Activated CD4-positive, alpha-beta T cell treated with anti-CD3 and anti-CD28 coated beads, Interleukin-2, amount 10 ng/mL, durations not matched to agents 24 days and 14 days (primary cell): ENCODE measurements around the gene COL1A1. TPM values are rescaled to one million over a fixed set of nuclear protein-coding genes. Genes with fewer than 3 reads are reported as not detected.

Experiments used
- DNase-seq: peaks from one replicate; pipeline ENCODE4 v3.0.0; 2022
- H3K27ac Mint-ChIP-seq: one replicate; pipeline ENCODE4 v1.8.0; 2022; ENCODE audit warnings: mild to moderate bottlenecking, mixed read lengths
- H3K27me3 Mint-ChIP-seq: one replicate; pipeline ENCODE4 v1.8.0; 2022; ENCODE audit warnings: mixed read lengths
- H3K36me3 Mint-ChIP-seq: one replicate; pipeline ENCODE4 v1.8.0; 2022; ENCODE audit warnings: low read depth, mild to moderate bottlenecking, mixed read lengths
- H3K4me1 Mint-ChIP-seq: one replicate; pipeline ENCODE4 v1.8.0; 2021; ENCODE audit warnings: mixed read lengths
- H3K4me3 Mint-ChIP-seq: one replicate; pipeline ENCODE4 v1.8.0; 2022; ENCODE audit warnings: mild to moderate bottlenecking, moderate library complexity, mixed read lengths
- H3K9me3 Mint-ChIP-seq: one replicate; pipeline ENCODE4 v1.8.0; 2021; ENCODE audit warnings: mixed read lengths
- intact Hi-C: fragments of 100-400 bp; cut with micrococcal nuclease; formaldehyde crosslinking; loops from one replicate; pipeline ENCODE4 v1.15.1; 2023
- total RNA-seq: library from RNA; stranded (reverse); gene quantifications from 2 replicates; pipeline ENCODE4 v1.2.3, GENCODE V29; 2022

The COL1A1 gene
- total RNA-seq, 1 donor from 2014 or later, result 2.0 TPM

DNA sequence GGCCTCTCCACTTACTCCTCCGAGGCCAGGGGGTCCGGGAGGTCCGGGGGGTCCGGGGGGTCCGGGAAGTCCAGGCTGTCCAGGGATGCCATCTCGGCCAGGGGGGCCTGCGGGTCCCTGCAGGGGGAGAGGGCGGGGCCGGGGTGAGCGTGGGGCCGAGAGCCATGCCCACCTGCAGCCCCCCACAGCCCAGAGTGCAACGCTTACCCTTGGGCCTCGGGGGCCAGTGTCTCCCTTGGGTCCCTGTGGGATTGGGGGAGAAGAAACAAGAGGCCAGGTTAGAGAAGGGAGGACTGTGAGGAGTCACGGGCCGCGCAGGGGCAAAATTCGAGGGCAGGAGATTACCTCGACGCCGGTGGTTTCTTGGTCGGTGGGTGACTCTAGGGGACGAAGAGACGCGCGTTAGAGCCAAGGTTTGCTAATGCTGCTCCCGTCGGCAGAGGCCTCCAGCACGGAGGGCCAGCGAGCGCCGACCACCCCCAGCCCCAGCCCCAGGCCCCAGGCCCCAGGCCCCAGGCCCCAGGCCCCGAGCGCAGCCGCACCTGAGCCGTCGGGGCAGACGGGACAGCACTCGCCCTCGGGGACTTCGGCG, 2.1 kb downstream of the COL1A1 start:
- no peaks in the 10 kb centered on the region for H3K36me3 Mint-ChIP-seq
- peak overlapping the region; percentile 80 for H3K4me3 Mint-ChIP-seq
- H3K27ac Mint-ChIP-seq, result no peak overlapping the region
- H3K27me3 Mint-ChIP-seq, result peaks cover 49% of the 10 kb centered on the region
- no peaks in the 10 kb centered on the region for H3K9me3 Mint-ChIP-seq
- intact Hi-C loops, result loop anchor here (2.0 kb wide), 1 partner anchor 19 kb away; no protein-coding TSS in a partner anchor
- H3K4me1 Mint-ChIP-seq, result peaks cover 13% of the 10 kb centered on the region
- no peak for DNase-seq

DNA sequence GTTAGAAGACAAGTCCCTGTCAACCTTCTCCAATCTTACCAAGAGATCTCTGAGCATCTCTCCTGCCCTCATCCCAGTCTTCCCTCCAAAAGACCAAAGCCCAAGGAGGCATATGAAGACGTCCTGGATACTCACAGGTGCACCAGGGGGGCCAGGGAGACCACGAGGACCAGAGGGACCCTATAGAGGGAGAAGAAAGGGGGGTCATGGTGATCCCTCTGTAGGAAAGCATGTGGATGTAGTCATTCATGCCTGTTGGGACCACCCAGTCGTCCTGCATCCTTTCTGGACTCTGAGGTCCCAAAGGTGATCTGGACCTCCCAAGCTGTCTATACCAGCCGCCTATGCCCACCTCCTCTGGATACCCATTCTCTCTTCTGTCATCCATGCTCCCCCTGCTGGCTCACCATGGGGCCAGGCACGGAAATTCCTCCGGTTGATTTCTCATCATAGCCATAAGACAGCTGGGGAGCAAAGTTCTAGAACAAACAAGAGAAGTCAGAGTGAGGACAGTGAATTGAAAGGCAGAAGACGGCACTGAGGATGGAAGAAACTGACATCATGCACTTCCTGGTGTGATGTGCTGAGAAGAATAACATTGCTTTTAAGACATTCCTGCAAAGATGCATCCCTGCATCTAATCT, 3.3 kb downstream of the COL1A1 start:
- DNase-seq, result peak; percentile 92
- Mint-ChIP-seq H3K4me1 (peaks cover 13% of the 10 kb centered on the region), H3K36me3 (no peaks in the 10 kb centered on the region), H3K9me3 (no peaks in the 10 kb centered on the region), H3K27me3 (peaks cover 44% of the 10 kb centered on the region), H3K4me3 (no peak overlapping the region), H3K27ac (peak overlapping the region; percentile 7)
- intact Hi-C loops, result loop anchor here (1.0 to 2.0 kb wide), 2 partner anchors 17 to 29 kb away; no protein-coding TSS in a partner anchor

GRCh38 chr17:50196826-50197225, 4.6 kb downstream of the COL1A1 start:
- DNase-seq, result no peak
- H3K9me3 Mint-ChIP-seq, result no peaks in the 10 kb centered on the region
- intact Hi-C loops, result no loop called here
- H3K27me3 Mint-ChIP-seq, result peaks cover 31% of the 10 kb centered on the region
- H3K36me3 Mint-ChIP-seq, result no peaks in the 10 kb centered on the region
- H3K4me1 Mint-ChIP-seq, result peaks cover 13% of the 10 kb centered on the region
- no peak overlapping the region for H3K4me3 Mint-ChIP-seq
- H3K27ac Mint-ChIP-seq, result no peak overlapping the region

DNA sequence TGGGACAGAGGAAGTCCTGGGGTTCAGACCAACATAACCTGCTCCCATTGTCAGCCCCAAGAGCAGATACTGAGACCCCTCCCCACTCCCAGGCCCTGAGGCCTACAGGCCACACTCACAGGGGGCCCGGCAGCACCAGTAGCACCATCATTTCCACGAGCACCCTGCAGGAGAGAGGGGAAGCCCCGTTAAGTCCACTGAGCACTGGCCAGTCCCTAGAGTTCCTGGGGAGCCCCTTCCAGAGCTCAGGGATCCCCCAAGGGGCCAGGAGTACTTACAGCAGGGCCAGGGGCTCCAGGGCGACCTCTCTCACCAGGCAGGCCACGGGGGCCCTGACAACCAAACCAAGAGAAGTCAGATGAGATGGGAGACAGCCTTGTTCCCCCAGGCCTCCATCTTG, 5.4 kb downstream of the COL1A1 start:
- no peaks in the 10 kb centered on the region for H3K36me3 Mint-ChIP-seq
- peaks cover 25% of the 10 kb centered on the region for H3K27me3 Mint-ChIP-seq
- H3K9me3 Mint-ChIP-seq, result no peaks in the 10 kb centered on the region
- H3K4me3 Mint-ChIP-seq, result no peak overlapping the region
- no peak for DNase-seq
- H3K27ac Mint-ChIP-seq, result no peak overlapping the region
- H3K4me1 Mint-ChIP-seq, result peaks cover 10% of the 10 kb centered on the region
- intact Hi-C loops, result no loop called here

DNA sequence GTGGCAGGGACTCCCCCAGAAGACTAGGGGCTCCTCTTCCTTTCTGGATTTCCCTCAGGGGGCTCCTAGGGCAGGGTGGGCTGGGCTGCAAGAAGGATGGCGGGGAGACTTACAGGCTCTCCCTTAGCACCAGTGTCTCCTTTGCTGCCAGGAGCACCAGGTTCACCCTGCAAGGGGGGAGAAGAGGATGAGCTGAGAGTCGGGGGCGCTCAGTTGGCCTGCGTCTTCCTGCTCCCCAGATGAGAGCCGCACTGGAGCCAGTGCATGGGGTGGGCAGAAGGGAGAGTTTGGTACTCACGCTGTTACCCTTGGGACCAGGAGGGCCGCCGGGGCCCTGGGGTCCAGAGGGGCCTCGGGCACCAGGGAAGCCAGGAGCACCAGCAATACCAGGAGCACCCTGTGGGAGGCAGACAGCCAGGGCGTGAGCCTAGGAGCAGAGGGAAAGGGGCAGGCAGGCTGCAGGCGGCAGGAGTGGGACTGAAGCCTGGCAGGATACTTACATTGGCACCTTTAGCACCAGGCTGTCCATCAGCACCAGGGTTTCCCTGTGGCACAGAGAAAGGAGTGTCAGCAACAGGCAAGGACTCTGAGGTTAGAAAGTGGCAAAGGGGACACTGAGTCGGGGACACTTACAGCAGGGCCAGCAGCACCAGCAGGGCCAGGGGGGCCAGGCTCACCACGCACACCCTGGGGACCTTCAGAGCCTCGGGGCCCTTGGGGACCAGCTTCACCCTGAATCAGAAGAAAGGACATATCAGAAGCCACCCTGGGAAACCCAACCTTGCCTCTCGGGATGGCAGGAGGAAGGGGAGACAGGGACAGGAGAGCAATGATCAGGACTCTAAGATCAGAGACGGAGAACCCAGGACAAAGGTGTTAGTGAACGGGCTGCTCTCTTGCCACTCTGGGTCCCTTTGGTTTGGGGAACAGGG, 6.2 kb downstream of the COL1A1 start:
- H3K27ac Mint-ChIP-seq, result no peak overlapping the region
- peaks cover 20% of the 10 kb centered on the region for H3K27me3 Mint-ChIP-seq
- H3K4me3 Mint-ChIP-seq, result no peak overlapping the region
- H3K9me3 Mint-ChIP-seq, result no peaks in the 10 kb centered on the region
- no peaks in the 10 kb centered on the region for H3K36me3 Mint-ChIP-seq
- no peak for DNase-seq
- intact Hi-C loops, result no loop called here
- peaks cover 4% of the 10 kb centered on the region for H3K4me1 Mint-ChIP-seq

DNA sequence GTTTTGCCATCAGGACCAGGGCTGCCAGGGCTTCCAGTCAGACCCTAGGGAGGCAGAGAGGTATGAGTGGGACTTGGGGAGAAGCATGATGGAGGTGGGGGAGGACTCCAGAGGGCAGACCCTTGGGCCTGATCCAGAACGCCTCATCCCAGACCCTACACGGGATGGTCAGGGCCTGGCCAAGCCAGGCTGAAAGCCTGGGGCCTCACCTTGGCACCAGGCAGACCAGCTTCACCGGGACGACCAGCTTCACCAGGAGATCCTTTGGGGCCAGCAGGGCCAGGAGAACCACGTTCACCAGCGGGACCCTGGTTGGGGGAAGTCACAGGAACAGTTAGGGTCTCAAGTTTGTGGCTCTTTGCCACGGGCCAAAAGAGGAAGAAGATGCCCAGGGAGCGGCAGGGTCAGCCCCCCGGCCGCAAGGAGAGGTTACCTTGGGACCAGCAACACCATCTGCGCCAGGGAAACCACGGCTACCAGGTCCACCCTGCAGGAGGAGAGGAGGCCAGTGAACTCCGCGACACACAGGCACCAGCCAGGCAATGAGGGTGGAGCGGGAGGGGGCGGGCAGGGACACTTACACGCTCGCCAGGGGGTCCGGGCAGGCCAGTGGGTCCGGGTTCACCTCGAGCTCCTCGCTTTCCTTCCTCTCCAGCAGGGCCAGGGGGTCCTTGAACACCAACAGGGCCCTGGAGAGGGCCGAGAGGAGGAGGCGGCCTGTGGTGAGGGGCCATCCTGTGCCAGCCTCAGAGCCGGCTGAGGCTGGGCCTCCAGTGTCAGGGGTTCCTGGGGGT, 7.1 kb downstream of the COL1A1 start:
- Mint-ChIP-seq H3K4me3 (no peak overlapping the region), H3K27me3 (peaks cover 20% of the 10 kb centered on the region), H3K9me3 (no peaks in the 10 kb centered on the region), H3K4me1 (peaks cover 4% of the 10 kb centered on the region), H3K27ac (no peak overlapping the region), H3K36me3 (no peaks in the 10 kb centered on the region)
- intact Hi-C loops, result no loop called here
- DNase-seq, result no peak

- no peaks in the 10 kb centered on the region for H3K9me3 Mint-ChIP-seq
- H3K4me3 Mint-ChIP-seq, result no peak overlapping the region
- H3K36me3 Mint-ChIP-seq, result no peaks in the 10 kb centered on the region
- H3K27ac Mint-ChIP-seq, result no peak overlapping the region
- peaks cover 11% of the 10 kb centered on the region for H3K27me3 Mint-ChIP-seq
- intact Hi-C loops, result no loop called here
- H3K4me1 Mint-ChIP-seq, result no peaks in the 10 kb centered on the region
- no peak for DNase-seq
Observed at GRCh38 chr17:50192618-50193291, 8.7 kb downstream of the COL1A1 start.

DNA sequence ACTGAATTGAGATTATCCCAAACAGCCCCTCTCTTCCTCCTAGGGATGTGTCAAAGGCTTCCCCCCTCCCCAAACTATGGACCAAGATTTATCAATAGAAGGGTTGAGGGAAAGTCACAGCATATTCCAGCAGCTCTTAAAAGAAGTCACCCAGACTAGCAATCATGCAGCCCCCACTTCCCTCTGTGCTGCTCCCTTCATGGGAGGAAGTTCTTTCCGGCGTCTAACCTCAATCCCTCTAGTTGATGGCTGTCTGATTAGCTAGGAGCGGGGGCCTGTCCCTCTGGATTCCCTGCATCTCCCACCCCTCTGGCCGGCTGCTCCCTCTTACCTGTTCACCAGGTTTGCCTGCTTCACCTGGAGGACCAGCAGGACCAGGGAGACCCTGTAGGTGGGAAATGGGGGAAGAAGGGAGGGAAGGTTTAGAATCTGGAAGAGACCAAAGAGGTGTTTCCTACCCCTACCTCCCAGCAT, 9.2 kb downstream of the COL1A1 start:
- Mint-ChIP-seq H3K27me3 (peaks cover 6% of the 10 kb centered on the region), H3K27ac (no peak overlapping the region)
- DNase-seq, result no peak

DNA sequence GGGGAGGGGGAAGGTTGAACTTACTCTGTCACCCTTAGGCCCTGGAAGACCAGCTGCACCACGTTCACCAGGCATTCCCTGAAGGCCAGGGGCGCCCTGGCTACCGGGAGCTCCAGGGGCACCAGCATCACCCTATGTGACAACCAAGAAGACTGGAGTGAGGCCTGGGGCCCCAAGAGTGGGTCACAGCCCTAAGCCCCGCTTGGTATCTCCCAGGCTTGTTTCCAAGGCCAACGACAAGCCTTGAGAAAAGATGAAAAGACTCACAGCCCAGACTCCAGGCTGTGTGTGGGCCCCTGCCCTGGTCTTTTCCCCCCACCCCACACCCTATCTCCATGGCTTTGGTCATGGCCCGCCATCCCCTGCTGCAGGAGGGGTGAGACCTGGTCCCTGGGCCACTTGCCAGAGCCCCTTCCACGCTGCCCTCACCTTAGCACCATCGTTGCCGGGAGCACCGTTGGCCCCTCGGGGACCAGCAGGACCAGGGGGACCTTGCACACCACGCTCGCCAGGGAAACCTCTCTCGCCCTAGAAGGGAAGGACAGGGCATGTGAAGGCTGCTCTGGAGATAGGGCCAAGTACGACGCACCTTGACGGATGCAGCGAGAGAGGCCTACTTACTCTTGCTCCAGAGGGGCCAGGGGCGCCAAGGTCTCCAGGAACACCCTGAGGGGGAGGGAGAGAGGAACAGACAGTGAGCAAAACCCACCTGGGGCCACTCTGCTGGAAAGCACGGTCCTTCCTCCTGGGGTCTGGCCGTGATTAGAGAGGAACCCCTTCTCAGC, 9.9 kb downstream of the COL1A1 start:
- Mint-ChIP-seq H3K9me3 (no peaks in the 10 kb centered on the region), H3K4me1 (no peaks in the 10 kb centered on the region), H3K4me3 (no peak overlapping the region), H3K36me3 (no peaks in the 10 kb centered on the region), H3K27me3 (peaks cover 3% of the 10 kb centered on the region), H3K27ac (no peak overlapping the region)
- intact Hi-C loops, result no loop called here
- DNase-seq, result no peak

More for the DNA sequence above, 9.2 kb downstream of the COL1A1 start:
- Mint-ChIP-seq H3K4me1 (no peaks in the 10 kb centered on the region), H3K36me3 (no peaks in the 10 kb centered on the region), H3K4me3 (no peak overlapping the region), H3K9me3 (no peaks in the 10 kb centered on the region)
- intact Hi-C loops, result no loop called here

DNA sequence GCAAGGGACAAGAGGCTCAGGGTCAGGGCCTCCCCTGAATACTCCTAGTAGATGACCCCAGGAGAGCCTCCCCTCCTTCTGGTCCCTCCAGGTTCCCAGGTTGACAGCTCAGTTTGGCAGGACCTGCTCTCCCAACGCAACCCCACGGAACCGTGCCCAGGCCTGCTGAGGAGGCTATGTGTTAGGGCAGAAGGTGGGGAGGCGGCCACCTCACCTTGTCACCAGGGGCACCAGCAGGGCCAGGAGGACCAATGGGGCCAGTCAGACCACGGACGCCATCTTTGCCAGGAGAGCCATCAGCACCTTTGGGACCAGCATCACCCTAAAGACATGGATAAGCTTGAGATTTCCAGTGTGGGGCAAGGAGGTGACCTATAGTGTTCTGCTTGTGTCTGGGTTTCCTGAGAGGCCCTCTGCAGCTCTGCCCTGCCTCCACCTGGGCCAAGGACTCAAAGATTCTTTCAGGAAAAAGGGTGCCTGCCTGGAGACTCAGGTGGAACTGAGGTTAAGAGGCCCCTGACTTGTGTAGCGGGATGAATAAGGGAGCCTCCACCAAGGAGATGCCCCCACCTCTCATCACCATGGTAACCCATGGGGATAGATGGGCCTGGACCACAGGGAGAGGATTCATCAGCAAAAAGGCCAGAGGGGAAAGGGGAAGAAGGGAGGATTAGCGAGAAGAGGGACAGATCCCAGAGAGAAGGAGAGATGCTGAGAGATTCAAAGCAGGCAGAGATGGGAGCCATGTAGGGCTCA, 10.7 kb downstream of the COL1A1 start:
- H3K36me3 Mint-ChIP-seq, result no peaks in the 10 kb centered on the region
- H3K27ac Mint-ChIP-seq, result no peak overlapping the region
- no peaks in the 10 kb centered on the region for H3K9me3 Mint-ChIP-seq
- DNase-seq, result no peak
- H3K4me3 Mint-ChIP-seq, result no peak overlapping the region
- peaks cover 1% of the 10 kb centered on the region for H3K27me3 Mint-ChIP-seq
- no peaks in the 10 kb centered on the region for H3K4me1 Mint-ChIP-seq
- intact Hi-C loops, result no loop called here

- H3K36me3 Mint-ChIP-seq, result no peaks in the 10 kb centered on the region
- DNase-seq, result no peak
- no peaks in the 10 kb centered on the region for H3K9me3 Mint-ChIP-seq
- no peaks in the 10 kb centered on the region for H3K27me3 Mint-ChIP-seq
- intact Hi-C loops, result no loop called here
- no peak overlapping the region for H3K4me3 Mint-ChIP-seq
- H3K4me1 Mint-ChIP-seq, result no peaks in the 10 kb centered on the region
- H3K27ac Mint-ChIP-seq, result no peak overlapping the region
Observed at GRCh38 chr17:50190293-50190602, 11.2 kb downstream of the COL1A1 start.
